ENCODE data around the gene CIITA.

Gene CIITA

DNA sequence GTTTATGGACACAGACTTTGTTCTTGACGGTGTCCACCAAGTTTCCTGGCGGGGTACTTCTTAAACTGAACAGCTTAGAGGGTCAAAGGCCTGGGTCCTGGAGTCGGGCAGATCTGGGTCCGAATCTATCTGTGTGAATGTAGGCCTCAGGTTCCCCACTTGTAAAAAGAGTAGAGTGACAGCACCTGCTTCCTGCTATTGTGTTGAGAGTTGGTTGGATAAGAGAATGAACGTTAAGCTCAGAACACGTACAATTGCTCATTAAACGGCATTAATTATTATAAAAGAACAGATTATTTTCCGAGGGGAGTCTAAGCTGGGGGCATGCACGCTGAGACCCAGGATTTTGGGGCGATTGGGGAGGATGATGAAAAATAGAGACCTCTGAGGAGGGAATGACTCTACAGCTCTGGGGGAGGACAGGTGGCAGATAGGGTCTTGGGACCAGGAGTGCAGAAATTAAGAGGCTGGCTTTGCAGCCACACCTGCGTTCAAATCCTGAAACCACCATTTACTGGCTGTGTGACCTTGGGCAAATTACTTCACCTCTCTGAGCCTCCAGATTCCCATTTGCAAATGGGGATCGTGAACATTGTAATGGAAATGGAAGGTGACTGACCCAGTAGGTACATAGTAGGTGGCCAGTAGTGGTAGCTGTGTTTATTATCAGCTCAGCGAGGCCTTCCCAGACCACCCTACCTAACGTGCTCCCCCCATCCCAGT, 68.2 kb downstream of the CIITA start:
- peak overlapping the region; percentile 64; the same call in 1 of the 2 replicates for H3K9ac ChIP-seq
- TF ChIP-seq, protein P1, sequence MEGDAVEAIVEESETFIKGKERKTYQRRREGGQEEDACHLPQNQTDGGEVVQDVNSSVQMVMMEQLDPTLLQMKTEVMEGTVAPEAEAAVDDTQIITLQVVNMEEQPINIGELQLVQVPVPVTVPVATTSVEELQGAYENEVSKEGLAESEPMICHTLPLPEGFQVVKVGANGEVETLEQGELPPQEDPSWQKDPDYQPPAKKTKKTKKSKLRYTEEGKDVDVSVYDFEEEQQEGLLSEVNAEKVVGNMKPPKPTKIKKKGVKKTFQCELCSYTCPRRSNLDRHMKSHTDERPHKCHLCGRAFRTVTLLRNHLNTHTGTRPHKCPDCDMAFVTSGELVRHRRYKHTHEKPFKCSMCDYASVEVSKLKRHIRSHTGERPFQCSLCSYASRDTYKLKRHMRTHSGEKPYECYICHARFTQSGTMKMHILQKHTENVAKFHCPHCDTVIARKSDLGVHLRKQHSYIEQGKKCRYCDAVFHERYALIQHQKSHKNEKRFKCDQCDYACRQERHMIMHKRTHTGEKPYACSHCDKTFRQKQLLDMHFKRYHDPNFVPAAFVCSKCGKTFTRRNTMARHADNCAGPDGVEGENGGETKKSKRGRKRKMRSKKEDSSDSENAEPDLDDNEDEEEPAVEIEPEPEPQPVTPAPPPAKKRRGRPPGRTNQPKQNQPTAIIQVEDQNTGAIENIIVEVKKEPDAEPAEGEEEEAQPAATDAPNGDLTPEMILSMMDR (conservative IDR thresholded peaks at IDR 0.05; ENCODE audit: low read depth, low read length) = no peak
- H3K27ac ChIP-seq = no peak overlapping the region
- peak overlapping the region; percentile 77 for H2AFZ ChIP-seq (ENCODE audit: low read depth)
- no peaks in the 10 kb centered on the region; the same call in 1 of the 2 replicates for H4K20me1 ChIP-seq (ENCODE audit: insufficient read depth)
- H3K4me3 ChIP-seq (IDR thresholded peaks at IDR 0.05; ENCODE audit: insufficient read depth, low read depth, low read length) = peak overlapping the region; percentile 42
- H3K79me2 ChIP-seq (ENCODE audit: insufficient read depth, low read depth) = peaks cover 33% of the 10 kb centered on the region; the same call in 1 of the 2 replicates
- peaks cover 32% of the 10 kb centered on the region for H3K4me1 ChIP-seq (ENCODE audit: low read depth, poor library complexity, severe bottlenecking)
- H3K4me2 ChIP-seq = peak overlapping the region; percentile 91
- no peaks in the 10 kb centered on the region for H3K36me3 ChIP-seq (ENCODE audit: insufficient read depth)
- no peaks in the 10 kb centered on the region for H3K27me3 ChIP-seq (ENCODE audit: insufficient read depth, low read depth)

DNA sequence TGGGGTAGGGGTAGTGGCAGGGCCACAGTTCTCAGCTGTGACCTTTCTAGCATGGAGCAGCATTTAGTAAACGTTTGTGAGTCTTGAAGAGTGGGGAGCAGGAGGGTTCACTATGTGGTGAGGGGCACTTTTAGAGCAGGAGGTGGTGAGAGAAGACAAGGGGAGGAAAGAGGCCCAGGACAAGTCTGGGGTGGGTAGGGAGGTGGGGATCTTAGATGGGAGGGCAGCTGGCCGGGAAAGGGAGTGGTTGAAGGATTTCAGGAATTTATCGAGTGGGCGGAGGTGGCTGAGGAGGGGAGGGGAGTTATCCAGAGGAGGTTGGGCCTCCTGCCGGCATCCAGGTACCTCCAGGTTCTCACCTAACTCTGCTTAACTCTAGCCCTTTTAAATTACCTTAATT, 69.3 kb downstream of the CIITA start:
- Histone ChIP-seq H4K20me1 (ENCODE audit: insufficient read depth) (no peaks in the 10 kb centered on the region; the same call in 1 of the 2 replicates), H3K4me2 (no peak overlapping the region), H3K4me1 (ENCODE audit: low read depth, poor library complexity, severe bottlenecking) (peaks cover 31% of the 10 kb centered on the region), H3K79me2 (ENCODE audit: insufficient read depth, low read depth) (peaks cover 30% of the 10 kb centered on the region; the same call in 1 of the 2 replicates), H3K36me3 (ENCODE audit: insufficient read depth) (no peaks in the 10 kb centered on the region), H3K27me3 (ENCODE audit: insufficient read depth, low read depth) (no peaks in the 10 kb centered on the region), H2AFZ (ENCODE audit: low read depth) (no peak overlapping the region), H3K9ac (no peak overlapping the region), H3K4me3 (IDR thresholded peaks at IDR 0.05; ENCODE audit: insufficient read depth, low read depth, low read length) (no peak overlapping the region), H3K27ac (no peak overlapping the region)
- TF ChIP-seq, protein P1 (conservative IDR thresholded peaks at IDR 0.05; ENCODE audit: low read depth, low read length) = no peak

DNA sequence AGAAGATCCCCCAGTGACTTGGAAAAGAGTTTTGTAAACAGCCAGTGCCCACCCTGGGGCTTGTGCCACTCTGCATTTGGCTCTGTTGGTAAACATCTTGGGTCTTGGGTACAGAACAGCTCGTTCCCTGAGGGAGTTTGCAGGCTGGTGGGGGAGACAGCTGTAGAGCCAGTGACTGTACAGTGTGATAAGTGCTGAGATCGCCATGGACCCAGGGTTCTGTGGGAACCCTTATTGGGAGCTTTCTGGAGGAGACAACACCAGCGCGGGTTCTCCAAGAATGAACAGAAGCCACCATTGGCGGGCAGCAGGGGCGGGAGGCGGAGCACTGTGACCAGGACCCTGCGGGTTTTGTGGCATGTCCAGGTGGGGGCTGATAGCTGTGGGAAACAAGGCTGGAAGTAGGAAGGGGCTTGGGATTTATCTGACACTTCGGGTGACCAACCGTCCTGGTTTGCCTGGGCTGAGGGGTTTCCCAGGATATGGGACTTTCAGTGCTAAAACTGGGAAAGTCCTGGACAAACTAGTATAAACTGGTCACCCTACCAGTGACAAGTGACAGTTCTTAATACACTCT, 70.3 kb downstream of the CIITA start:
- Histone ChIP-seq H2AFZ (ENCODE audit: low read depth) (no peak overlapping the region), H3K4me3 (IDR thresholded peaks at IDR 0.05; ENCODE audit: insufficient read depth, low read depth, low read length) (no peak overlapping the region), H3K4me2 (no peak overlapping the region), H3K9ac (no peak overlapping the region), H3K79me2 (ENCODE audit: insufficient read depth, low read depth) (peaks cover 32% of the 10 kb centered on the region; the same call in 1 of the 2 replicates), H3K27me3 (ENCODE audit: insufficient read depth, low read depth) (no peaks in the 10 kb centered on the region), H3K36me3 (ENCODE audit: insufficient read depth) (no peaks in the 10 kb centered on the region), H3K27ac (no peak overlapping the region), H3K4me1 (ENCODE audit: low read depth, poor library complexity, severe bottlenecking) (peaks cover 31% of the 10 kb centered on the region), H4K20me1 (ENCODE audit: insufficient read depth) (no peaks in the 10 kb centered on the region; the same call in 1 of the 2 replicates)
- TF ChIP-seq, protein P1 (conservative IDR thresholded peaks at IDR 0.05; ENCODE audit: low read depth, low read length) = no peak

DNA sequence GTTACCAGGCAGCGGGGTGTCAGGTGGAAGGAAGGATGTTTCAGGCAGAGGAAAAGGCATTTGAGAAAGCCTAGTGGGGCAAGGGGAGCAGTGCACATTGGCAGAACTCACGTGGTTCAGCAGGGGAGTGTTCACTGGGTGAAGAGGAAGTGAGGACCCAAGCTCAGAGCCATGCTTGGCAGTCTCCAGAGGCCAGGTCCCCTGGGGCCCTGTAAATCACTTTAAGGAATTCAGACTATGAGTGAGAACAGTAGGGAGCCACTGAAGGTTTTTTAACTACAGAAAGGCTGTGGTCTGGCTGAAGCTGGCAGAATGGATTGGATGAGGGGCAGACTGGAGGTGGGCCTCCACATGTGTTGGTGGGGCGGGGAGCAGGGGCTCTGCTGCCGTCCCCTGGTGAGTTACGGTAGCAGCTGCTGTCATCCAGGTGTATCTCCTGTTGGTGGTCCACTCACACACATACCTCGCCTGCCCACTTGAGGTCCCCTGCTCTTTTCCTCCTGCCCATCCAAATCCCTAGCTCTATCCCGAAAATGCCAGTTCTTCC, 72.5 kb downstream of the CIITA start:
- Histone ChIP-seq H3K4me1 (ENCODE audit: low read depth, poor library complexity, severe bottlenecking) (peaks cover 28% of the 10 kb centered on the region), H3K79me2 (ENCODE audit: insufficient read depth, low read depth) (peaks cover 32% of the 10 kb centered on the region; the same call in 1 of the 2 replicates), H3K4me2 (no peak overlapping the region)

More for the DNA sequence above, 72.5 kb downstream of the CIITA start:
- H3K27me3 ChIP-seq (ENCODE audit: insufficient read depth, low read depth) = no peaks in the 10 kb centered on the region
- no peak overlapping the region for H3K4me3 ChIP-seq (IDR thresholded peaks at IDR 0.05; ENCODE audit: insufficient read depth, low read depth, low read length)
- no peaks in the 10 kb centered on the region; the same call in 1 of the 2 replicates for H4K20me1 ChIP-seq (ENCODE audit: insufficient read depth)
- no peaks in the 10 kb centered on the region for H3K36me3 ChIP-seq (ENCODE audit: insufficient read depth)
- TF ChIP-seq, protein P1 (conservative IDR thresholded peaks at IDR 0.05; ENCODE audit: low read depth, low read length) = no peak
- no peak overlapping the region for H3K27ac ChIP-seq
- H2AFZ ChIP-seq (ENCODE audit: low read depth) = no peak overlapping the region
- H3K9ac ChIP-seq = no peak overlapping the region

Data from KMS-11 (cell line).